ENCODE results near the gene ANGEL2.
"Not testable (repeated sequence)": the region's sequence is repeated elsewhere in the genome, so short reads cannot be mapped to it uniquely, and the experiment has no call there.

ANGEL2 gene

GRCh38 chr1:213017447-213018273, 2.0 kb upstream of the ANGEL2 start:
- DNase-seq, result no peak

- DNase-seq, result no peak
These were observed 1.0 kb downstream of the ANGEL2 start for GRCh38 chr1:213014642-213015041.

DNA sequence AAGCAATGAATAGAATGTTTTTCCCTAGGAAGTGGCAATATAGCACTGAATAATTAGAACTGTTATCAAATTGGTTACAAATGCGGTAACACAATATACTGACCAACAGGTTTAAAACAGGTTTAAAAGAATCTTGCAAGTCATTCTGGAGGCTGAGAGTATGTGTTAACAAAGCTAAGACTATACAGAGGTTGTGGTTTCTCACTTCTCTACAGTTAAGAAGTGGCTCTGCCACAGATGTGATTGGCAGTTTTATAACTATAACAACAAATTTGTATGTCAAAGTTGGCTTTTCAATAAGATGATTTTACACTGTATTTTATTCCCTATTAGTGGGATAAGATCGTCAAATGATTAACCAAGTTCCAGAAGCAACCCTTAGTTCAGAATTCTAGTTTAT, 7.1 kb downstream of the ANGEL2 start:
- no peak for DNase-seq

GRCh38 chr1:213003256-213003655, 12.4 kb downstream of the ANGEL2 start:
- no peak for DNase-seq

DNA sequence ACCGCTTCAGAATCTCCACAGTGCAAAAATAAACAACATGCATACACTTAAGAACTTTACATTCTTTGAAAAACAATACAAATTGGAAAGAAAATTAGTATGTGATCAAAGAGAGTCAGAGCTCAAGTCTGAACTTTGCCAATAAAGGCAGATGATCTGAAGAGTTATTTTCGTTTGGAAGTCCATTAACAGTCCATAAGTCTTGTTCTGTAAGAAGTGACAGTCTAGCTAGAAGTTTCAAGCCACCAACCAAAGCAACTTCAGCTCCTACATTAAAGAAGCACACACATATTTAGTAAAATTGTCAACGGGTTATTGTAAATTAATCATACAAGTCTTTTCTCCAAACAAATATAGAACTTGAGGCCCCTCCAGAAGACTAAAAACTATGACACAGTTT, 20.7 kb downstream of the ANGEL2 start:
- DNase-seq, result no peak

DNA sequence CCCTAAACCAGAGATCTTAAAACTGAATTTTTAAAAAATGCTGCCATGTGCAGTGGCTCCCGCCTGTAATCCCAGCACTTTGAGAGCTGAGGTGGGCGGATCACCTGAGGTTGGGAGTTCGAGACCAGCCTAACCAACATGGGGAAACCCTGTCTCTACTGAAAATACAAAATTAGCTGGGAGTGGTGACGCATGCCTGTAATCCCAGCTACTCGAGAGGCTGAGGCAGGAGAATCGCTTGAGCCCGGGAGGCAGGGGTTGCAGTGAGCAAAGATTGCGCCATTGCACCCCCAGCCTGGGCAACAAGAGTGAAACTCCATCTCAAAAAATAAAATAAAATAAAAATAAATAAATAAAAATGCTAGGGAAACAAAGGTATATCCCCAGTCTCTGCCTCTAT, 21.7 kb downstream of the ANGEL2 start:
- DNase-seq, result not testable (repeated sequence)

DNA sequence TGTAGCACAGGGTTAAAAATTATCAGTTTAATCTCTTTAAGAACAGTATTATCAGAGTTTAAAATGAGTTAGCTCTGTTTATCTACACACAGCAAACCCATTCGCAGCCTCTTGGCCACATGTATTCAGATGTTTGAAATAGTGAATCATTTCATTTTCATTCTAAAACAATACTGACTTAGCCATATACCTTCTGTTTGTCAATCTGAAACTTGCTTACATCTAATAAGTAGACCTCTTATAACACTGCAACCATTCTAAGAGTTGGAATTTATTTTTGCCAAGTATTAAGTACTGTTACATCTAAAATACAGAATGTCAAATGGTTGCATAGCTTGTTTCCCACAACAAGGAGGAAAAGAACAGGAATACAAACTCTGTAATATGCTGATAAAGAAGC, 25.4 kb downstream of the ANGEL2 start:
- DNase-seq, result no peak

GRCh38 chr1:212987702-212988322, 27.9 kb downstream of the ANGEL2 start:
- DNase-seq, result no peak

- no peak for DNase-seq
These were observed 29.1 kb downstream of the ANGEL2 start for GRCh38 chr1:212986551-212986950.

GRCh38 chr1:212984522-212985291, 31.0 kb downstream of the ANGEL2 start:
- no peak for DNase-seq

DNA sequence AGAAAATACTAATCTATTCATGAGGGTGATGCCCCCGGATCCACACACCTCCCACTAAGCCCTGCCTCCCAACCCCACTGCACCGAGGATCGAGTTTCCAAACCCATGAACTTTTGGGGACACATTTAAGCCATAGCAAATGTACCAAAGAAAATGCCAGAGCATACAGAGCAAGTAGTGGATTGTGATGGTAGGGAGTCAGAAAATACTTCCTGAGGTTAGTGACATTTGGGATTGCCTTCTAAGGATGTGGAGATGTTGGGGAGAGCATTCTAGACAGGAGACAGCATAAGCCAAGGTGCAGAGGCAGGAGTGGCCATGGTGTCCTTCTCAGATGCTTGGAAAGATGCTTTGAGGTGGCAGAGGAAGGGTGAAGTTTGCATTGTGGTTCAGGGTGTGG, 32.2 kb downstream of the ANGEL2 start:
- no peak for DNase-seq

- no peak for DNase-seq
These were observed 33.1 kb downstream of the ANGEL2 start for GRCh38 chr1:212982430-212983152.

GRCh38 chr1:212981571-212982328, 33.9 kb downstream of the ANGEL2 start:
- no peak for DNase-seq

DNA sequence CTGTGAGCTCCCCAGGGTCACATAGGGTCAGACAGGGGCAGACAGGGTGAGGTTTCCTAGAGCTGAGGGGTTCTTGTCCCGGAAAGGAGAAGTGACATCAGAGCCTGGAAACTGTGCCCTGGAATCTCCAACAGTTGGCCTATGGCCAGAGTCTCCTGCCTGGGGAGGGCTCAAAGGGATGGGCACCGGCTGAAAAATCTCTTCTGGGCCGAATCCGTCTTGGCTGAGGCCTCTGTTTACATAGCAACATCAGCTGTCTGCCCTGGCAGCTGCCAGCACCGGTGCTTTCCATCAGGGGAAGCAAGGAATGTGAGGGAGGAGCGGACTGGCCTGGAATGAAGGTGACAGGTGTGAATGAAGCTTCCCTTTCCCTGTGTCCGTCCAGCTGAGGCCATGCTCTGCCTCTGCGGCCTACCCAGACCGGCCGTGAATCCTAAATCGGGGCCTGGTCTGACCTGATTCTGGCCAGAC, 34.6 kb downstream of the ANGEL2 start:
- no peak for DNase-seq

GRCh38 chr1:212980123-212980785, 35.4 kb downstream of the ANGEL2 start:
- no peak for DNase-seq

GRCh38 chr1:212979340-212980122, 36.1 kb downstream of the ANGEL2 start:
- no peak for DNase-seq

GRCh38 chr1:212977781-212978645, 37.7 kb downstream of the ANGEL2 start:
- no peak for DNase-seq

DNA sequence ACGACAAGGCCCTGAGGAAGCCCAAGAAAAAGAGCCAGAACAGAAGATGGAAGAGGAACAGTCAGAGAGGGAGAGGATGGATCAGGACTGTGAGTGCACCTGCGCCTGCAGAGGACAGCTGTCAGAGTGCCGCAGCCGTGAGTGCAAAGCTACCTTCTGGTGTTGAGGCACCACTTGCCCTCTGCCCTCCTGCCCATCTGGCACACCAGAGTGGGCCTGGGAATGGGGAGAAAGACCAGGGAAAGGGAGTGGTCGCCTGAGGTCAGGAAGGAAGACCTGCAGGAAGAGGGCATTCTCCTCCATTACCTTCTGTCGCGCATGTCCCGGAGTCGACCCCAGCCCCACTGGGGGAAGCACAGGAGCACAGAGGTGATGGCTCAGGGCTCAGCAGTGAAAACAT, 39.1 kb downstream of the ANGEL2 start:
- no peak for DNase-seq

- DNase-seq, result no peak
These were observed 40.4 kb downstream of the ANGEL2 start for GRCh38 chr1:212975111-212975918.
